ENCODE results near the gene SLC1A3. TPM values are rescaled to one million over a fixed set of nuclear protein-coding genes. Genes with fewer than 3 reads are reported as not detected.

The SLC1A3 gene
- total RNA-seq, 1 donor from 2014 or later = 0.25 TPM

DNA sequence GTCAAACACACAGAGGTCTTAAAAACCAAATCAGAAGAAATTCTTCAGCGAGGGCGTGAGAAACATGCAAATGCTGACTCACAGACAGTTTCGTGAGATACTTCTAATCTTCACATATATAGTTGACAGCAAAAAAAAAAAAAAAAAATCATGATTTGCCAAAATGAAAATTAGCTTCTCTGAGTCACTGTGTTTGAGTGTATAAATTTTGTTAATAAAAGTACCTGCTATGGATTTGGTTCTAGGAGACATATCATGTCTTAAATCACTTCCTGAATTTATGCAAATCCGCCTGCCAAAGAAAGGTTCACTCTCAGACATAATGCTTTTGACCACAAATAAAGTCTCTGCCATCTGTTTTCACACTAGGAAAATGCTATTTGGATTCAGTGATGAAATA, 114.3 kb downstream of the SLC1A3 start:
- H3K4me3 ChIP-seq (ENCODE audit: low read depth, low read length) = no peak overlapping the region
- no peak for DNase-seq (ENCODE audit: low read depth)
- peaks cover 4% of the 10 kb centered on the region for H3K27me3 ChIP-seq (ENCODE audit: control insufficient read depth, insufficient read depth, low read length)
- no peaks in the 10 kb centered on the region for H3K36me3 ChIP-seq (ENCODE audit: control insufficient read depth, insufficient read depth, low read length)
- TF ChIP-seq, protein P1, sequence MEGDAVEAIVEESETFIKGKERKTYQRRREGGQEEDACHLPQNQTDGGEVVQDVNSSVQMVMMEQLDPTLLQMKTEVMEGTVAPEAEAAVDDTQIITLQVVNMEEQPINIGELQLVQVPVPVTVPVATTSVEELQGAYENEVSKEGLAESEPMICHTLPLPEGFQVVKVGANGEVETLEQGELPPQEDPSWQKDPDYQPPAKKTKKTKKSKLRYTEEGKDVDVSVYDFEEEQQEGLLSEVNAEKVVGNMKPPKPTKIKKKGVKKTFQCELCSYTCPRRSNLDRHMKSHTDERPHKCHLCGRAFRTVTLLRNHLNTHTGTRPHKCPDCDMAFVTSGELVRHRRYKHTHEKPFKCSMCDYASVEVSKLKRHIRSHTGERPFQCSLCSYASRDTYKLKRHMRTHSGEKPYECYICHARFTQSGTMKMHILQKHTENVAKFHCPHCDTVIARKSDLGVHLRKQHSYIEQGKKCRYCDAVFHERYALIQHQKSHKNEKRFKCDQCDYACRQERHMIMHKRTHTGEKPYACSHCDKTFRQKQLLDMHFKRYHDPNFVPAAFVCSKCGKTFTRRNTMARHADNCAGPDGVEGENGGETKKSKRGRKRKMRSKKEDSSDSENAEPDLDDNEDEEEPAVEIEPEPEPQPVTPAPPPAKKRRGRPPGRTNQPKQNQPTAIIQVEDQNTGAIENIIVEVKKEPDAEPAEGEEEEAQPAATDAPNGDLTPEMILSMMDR (IDR thresholded peaks at IDR 0.05; ENCODE audit: insufficient read depth, low read length, poor library complexity, severe bottlenecking) = no peak

DNA sequence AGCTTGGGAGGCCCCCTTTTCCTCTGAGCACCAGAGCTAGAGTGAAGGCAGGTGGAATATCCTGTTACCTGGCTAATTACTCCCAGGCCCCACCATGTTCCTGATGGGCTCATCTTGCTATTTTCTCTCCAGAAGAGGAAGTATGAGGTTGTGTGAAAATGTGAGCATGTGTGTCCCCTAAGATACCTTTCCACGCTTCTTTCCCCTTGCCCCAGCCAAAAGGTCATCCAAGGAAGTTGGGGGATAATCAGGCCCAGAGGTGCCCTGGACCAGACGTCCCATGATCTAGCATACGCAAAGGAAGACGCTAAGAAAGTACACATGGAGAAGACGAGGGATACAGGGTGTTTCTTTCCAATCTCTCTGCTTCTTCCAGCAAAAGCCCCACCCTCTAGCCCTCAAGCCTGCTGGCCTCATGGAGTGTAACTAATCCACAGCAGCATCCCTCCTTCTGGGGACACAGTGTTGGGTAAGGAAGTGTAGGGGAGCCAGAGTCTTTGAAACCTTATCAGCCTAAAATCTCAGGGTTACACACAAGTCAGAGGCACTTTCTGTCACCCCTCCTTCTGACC, 115.3 kb downstream of the SLC1A3 start:
- no peak for DNase-seq (ENCODE audit: low read depth)
- Histone ChIP-seq H3K27me3 (ENCODE audit: control insufficient read depth, insufficient read depth, low read length) (peaks cover 4% of the 10 kb centered on the region), H3K4me3 (ENCODE audit: low read depth, low read length) (no peak overlapping the region), H3K36me3 (ENCODE audit: control insufficient read depth, insufficient read depth, low read length) (no peaks in the 10 kb centered on the region)
- TF ChIP-seq, protein P1 (IDR thresholded peaks at IDR 0.05; ENCODE audit: insufficient read depth, low read length, poor library complexity, severe bottlenecking) = no peak

DNA sequence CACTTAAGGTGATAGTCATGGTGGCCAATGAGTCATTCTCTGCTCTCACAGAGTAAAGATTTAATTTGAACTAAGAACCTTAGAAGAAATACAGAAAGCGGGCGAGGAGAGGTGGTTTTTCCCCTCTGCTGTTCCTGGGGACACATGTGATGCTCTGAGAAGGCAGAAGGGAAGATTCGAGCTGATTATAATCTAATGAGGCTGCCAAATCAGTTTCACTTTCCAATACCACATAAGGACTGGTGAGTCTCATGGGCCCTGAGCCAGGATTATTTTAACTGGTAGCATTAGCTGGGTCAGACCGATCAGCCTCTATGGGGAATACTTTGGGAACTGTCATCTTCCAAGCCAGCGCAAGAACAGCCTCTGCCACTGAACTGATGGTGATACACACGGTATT, 116.5 kb downstream of the SLC1A3 start:
- TF ChIP-seq, protein P1 (IDR thresholded peaks at IDR 0.05; ENCODE audit: insufficient read depth, low read length, poor library complexity, severe bottlenecking) = no peak
- Histone ChIP-seq H3K36me3 (ENCODE audit: control insufficient read depth, insufficient read depth, low read length) (no peaks in the 10 kb centered on the region), H3K27me3 (ENCODE audit: control insufficient read depth, insufficient read depth, low read length) (peaks cover under 1% of the 10 kb centered on the region), H3K4me3 (ENCODE audit: low read depth, low read length) (no peak overlapping the region)
- DNase-seq (ENCODE audit: low read depth) = no peak

DNA sequence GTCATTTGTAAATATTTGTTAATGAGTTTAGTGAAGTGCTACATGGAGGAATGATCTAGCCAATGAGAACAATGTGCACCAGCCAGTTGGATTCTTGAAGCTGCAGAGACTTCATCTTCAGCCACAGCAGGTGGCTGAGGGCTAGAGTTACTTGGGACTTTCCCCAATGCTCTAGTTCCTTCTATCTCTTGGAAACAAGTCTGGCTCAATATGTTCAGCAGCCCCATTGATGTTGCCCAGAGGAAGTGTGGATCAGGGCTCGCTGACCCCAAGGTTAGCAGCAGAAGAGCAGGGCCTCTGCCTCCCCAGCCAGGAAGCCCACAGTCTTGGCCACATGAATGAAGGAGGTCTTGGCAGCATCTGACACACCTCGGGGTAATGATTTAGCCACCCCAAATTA, 117.5 kb downstream of the SLC1A3 start:
- Histone ChIP-seq H3K36me3 (ENCODE audit: control insufficient read depth, insufficient read depth, low read length) (no peaks in the 10 kb centered on the region), H3K27me3 (ENCODE audit: control insufficient read depth, insufficient read depth, low read length) (no peaks in the 10 kb centered on the region), H3K4me3 (ENCODE audit: low read depth, low read length) (no peak overlapping the region)
- TF ChIP-seq, protein P1 (IDR thresholded peaks at IDR 0.05; ENCODE audit: insufficient read depth, low read length, poor library complexity, severe bottlenecking) = no peak
- no peak for DNase-seq (ENCODE audit: low read depth)

DNA sequence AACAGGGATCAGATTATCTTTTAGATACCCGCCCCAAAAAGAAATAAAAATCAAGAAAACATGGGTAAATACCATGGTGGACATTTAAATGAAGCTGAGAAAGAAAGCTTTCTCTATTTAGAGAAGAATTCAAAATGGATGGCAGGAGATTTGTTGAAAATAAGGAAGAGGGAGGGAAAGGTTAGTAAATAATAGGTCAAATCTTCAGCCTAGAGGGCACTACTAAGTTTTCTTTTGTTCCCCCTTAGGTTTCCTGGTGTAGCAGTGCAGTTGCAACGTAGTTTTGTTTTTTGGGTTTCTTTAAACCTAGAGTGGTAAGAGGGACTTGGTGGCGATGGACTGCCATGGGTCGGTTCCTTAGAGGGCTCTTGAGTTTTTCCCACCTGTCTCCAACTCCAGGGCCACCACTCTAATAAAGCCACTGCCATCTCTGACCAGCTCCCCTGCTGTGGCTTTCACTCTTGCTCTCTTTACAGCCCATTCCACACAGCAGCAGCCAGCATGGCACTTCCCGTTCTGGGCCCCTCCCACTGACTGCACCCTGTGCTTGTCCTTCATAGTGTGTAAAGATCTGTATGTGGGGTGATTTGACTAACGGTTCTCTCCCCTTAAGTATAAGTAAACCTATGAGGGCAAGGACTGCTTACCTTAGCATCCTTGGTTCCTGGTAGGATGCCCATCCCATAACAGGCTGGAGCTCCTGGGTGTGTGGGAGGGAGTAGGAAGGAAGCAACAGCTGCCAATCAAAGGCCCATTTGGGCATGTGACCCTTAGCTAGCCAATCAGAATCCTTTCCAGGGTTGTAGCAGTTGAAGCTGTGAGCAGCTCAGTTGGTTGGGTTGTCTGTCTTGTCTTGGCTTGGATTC, 118.3 kb downstream of the SLC1A3 start:
- no peak for DNase-seq (ENCODE audit: low read depth)
- H3K27me3 ChIP-seq (ENCODE audit: control insufficient read depth, insufficient read depth, low read length) = no peaks in the 10 kb centered on the region
- no peaks in the 10 kb centered on the region for H3K36me3 ChIP-seq (ENCODE audit: control insufficient read depth, insufficient read depth, low read length)
- TF ChIP-seq, protein P1 (IDR thresholded peaks at IDR 0.05; ENCODE audit: insufficient read depth, low read length, poor library complexity, severe bottlenecking) = no peak
- no peak overlapping the region for H3K4me3 ChIP-seq (ENCODE audit: low read depth, low read length)

All from kidney epithelial cell (primary cell).